ENCODE data around the gene BICRA.
"Not testable (repeated sequence)": the region's sequence is repeated elsewhere in the genome, so short reads cannot be mapped to it uniquely, and the experiment has no call there.

BICRA gene

GRCh38 chr19:47716270-47716937 is 107.5 kb downstream of the BICRA start:
- DNase-seq (ENCODE audit: low spot score), result no peak

GRCh38 chr19:47718415-47719046 is 109.6 kb downstream of the BICRA start:
- DNase-seq (ENCODE audit: low spot score), result not testable (repeated sequence)

GRCh38 chr19:47719047-47719859 is 110.3 kb downstream of the BICRA start:
- no peak for DNase-seq (ENCODE audit: low spot score)

- DNase-seq (ENCODE audit: low spot score), result no peak
Observed at GRCh38 chr19:47720669-47721422, 111.9 kb downstream of the BICRA start.

GRCh38 chr19:47723581-47723940 is 114.6 kb downstream of the BICRA start:
- no peak for DNase-seq (ENCODE audit: low spot score)

GRCh38 chr19:47725759-47726401 is 116.9 kb downstream of the BICRA start:
- DNase-seq (ENCODE audit: low spot score), result no peak

GRCh38 chr19:47726467-47726866 is 117.5 kb downstream of the BICRA start:
- DNase-seq (ENCODE audit: low spot score), result no peak

GRCh38 chr19:47728295-47728694 is 119.4 kb downstream of the BICRA start:
- DNase-seq (ENCODE audit: low spot score), result not testable (repeated sequence)

- no peak for DNase-seq (ENCODE audit: low spot score)
Observed at GRCh38 chr19:47729468-47729798, 120.5 kb downstream of the BICRA start.

GRCh38 chr19:47729799-47730520 is 121.0 kb downstream of the BICRA start:
- DNase-seq (ENCODE audit: low spot score), result no peak

GRCh38 chr19:47730521-47730889 is 121.6 kb downstream of the BICRA start:
- DNase-seq (ENCODE audit: low spot score), result no peak

- DNase-seq (ENCODE audit: low spot score), result no peak
Observed at GRCh38 chr19:47730910-47731309, 122.0 kb downstream of the BICRA start.

- DNase-seq (ENCODE audit: low spot score), result no peak
Observed at GRCh38 chr19:47735131-47735530, 126.2 kb downstream of the BICRA start.

GRCh38 chr19:47740866-47741519 is 132.1 kb downstream of the BICRA start:
- no peak for DNase-seq (ENCODE audit: low spot score)

- no peak for DNase-seq (ENCODE audit: low spot score)
Observed at GRCh38 chr19:47741544-47742140, 132.7 kb downstream of the BICRA start.

GRCh38 chr19:47742634-47743033 is 133.7 kb downstream of the BICRA start:
- DNase-seq (ENCODE audit: low spot score), result no peak

GRCh38 chr19:47745010-47745901 is 136.3 kb downstream of the BICRA start, which contains the start of gene NOP53:
NOP53 (plus strand) TSS chr19:47745546; CDS start chr19:47745560, 14 bp downstream.
- peak; percentile 98 for DNase-seq (ENCODE audit: low spot score)

- not testable (repeated sequence) for DNase-seq (ENCODE audit: low spot score)
Observed at GRCh38 chr19:47746129-47746528, 137.2 kb downstream of the BICRA start.

- no peak for DNase-seq (ENCODE audit: low spot score)
Observed at GRCh38 chr19:47749326-47749725, 140.4 kb downstream of the BICRA start.

Data from CD4-positive, alpha-beta T cell treated with Interleukin-15 for 4 hours (primary cell).